ENCODE data around the gene PKD2L2.

The PKD2L2 gene

GRCh38 chr5:137945825-137946224, 56.6 kb downstream of the PKD2L2 start:
- DNase-seq = no peak
- intact Hi-C loops (cut with DNase I; ENCODE audit: low total_unique reads) = no loop called here
- no peaks in the 10 kb centered on the region for H3K27me3 ChIP-seq
- H3K9me3 ChIP-seq = no peaks in the 10 kb centered on the region
- no peak overlapping the region for H3K4me3 ChIP-seq
- H3K4me1 ChIP-seq = peaks cover 0 to 5% (median 2%) of the 10 kb centered on the region in 4 donors
- TF ChIP-seq CTCF (IDR thresholded peaks at IDR 0.05) = no peak
- no peak overlapping the region for H3K27ac ChIP-seq
- peaks cover 79 to 98% (median 88%) of the 10 kb centered on the region in 3 donors for H3K36me3 ChIP-seq

- Histone ChIP-seq H3K27me3 (no peaks in the 10 kb centered on the region), H3K4me3 (no peak overlapping the region), H3K36me3 (peaks cover 23 to 55% (median 49%) of the 10 kb centered on the region in 3 donors), H3K4me1 (peaks cover 0 to 14% (median 8%) of the 10 kb centered on the region in 4 donors), H3K9me3 (no peaks in the 10 kb centered on the region), H3K27ac (peak overlapping the region; percentile 52 to 54)
- no peak for TF ChIP-seq CTCF (IDR thresholded peaks at IDR 0.05)
- DNase-seq = no peak
- intact Hi-C loops (cut with DNase I; ENCODE audit: low total_unique reads) = no loop called here
Observed at GRCh38 chr5:137954131-137954879, 65.0 kb downstream of the PKD2L2 start.

GRCh38 chr5:137957948-137958347, 68.7 kb downstream of the PKD2L2 start:
- H3K36me3 ChIP-seq = peaks cover 15 to 35% (median 26%) of the 10 kb centered on the region in 3 donors
- no peaks in the 10 kb centered on the region for H3K9me3 ChIP-seq
- no peak overlapping the region for H3K27ac ChIP-seq
- no peak overlapping the region for H3K4me3 ChIP-seq
- no peak for DNase-seq
- H3K27me3 ChIP-seq = no peaks in the 10 kb centered on the region
- intact Hi-C loops (cut with DNase I; ENCODE audit: low total_unique reads) = no loop called here
- H3K4me1 ChIP-seq = peaks cover 0 to 14% (median 8%) of the 10 kb centered on the region in 4 donors
- no peak for TF ChIP-seq CTCF (IDR thresholded peaks at IDR 0.05)

GRCh38 chr5:137959488-137959887, 70.2 kb downstream of the PKD2L2 start:
- DNase-seq = no peak
- Histone ChIP-seq H3K4me1 (peaks cover 0 to 5% (median 2%) of the 10 kb centered on the region in 4 donors), H3K27ac (no peak overlapping the region), H3K36me3 (peaks cover 11 to 36% (median 31%) of the 10 kb centered on the region in 3 donors), H3K27me3 (no peaks in the 10 kb centered on the region), H3K4me3 (no peak overlapping the region), H3K9me3 (no peaks in the 10 kb centered on the region)
- no peak for TF ChIP-seq CTCF (IDR thresholded peaks at IDR 0.05)
- intact Hi-C loops (cut with DNase I; ENCODE audit: low total_unique reads) = no loop called here

GRCh38 chr5:137960141-137960540, 70.9 kb downstream of the PKD2L2 start:
- intact Hi-C loops (cut with DNase I; ENCODE audit: low total_unique reads) = no loop called here
- no peaks in the 10 kb centered on the region for H3K4me1 ChIP-seq
- no peaks in the 10 kb centered on the region for H3K9me3 ChIP-seq
- DNase-seq = no peak
- no peak overlapping the region for H3K27ac ChIP-seq
- H3K4me3 ChIP-seq = no peak overlapping the region
- no peaks in the 10 kb centered on the region for H3K27me3 ChIP-seq
- TF ChIP-seq CTCF (IDR thresholded peaks at IDR 0.05) = no peak
- H3K36me3 ChIP-seq = peaks cover 11 to 38% (median 38%) of the 10 kb centered on the region in 3 donors

Measured in tibial artery (tissue), 4 donors.